ENCODE data around the gene LMF1. TPM values are rescaled to one million over a fixed set of nuclear protein-coding genes. Genes with fewer than 3 reads are reported as not detected.
A peak's percentile ranks its signal among the peaks of the same experiment; 100 is the strongest.

The LMF1 gene
- total RNA-seq, 1 donor from 2014 or later: 26.2 TPM

GRCh38 chr16:901149-901548, 69.6 kb downstream of the LMF1 start:
- no peak for DNase-seq (ENCODE audit: low spot score, unreplicated experiment)
- peak overlapping the region; percentile 16 for H3K27ac Mint-ChIP-seq
- H3K4me1 Mint-ChIP-seq (ENCODE audit: low read depth): peaks cover 3% of the 10 kb centered on the region
- H3K9me3 Mint-ChIP-seq (ENCODE audit: low read depth): peaks cover 10% of the 10 kb centered on the region
- TF ChIP-seq CTCF (IDR thresholded peaks at IDR 0.05; ENCODE audit: unreplicated experiment): no peak
- no peak overlapping the region for H3K4me3 Mint-ChIP-seq (ENCODE audit: low read depth)
- H3K36me3 Mint-ChIP-seq (ENCODE audit: insufficient read depth): peaks cover 11% of the 10 kb centered on the region
- H3K27me3 Mint-ChIP-seq: no peaks in the 10 kb centered on the region

- DNase-seq (ENCODE audit: low spot score, unreplicated experiment): no peak
- Mint-ChIP-seq H3K27ac (peak overlapping the region; percentile 29), H3K4me3 (ENCODE audit: low read depth) (no peak overlapping the region), H3K9me3 (ENCODE audit: low read depth) (peaks cover 2% of the 10 kb centered on the region), H3K4me1 (ENCODE audit: low read depth) (peaks cover 3% of the 10 kb centered on the region), H3K36me3 (ENCODE audit: insufficient read depth) (peaks cover 3% of the 10 kb centered on the region), H3K27me3 (no peaks in the 10 kb centered on the region)
- TF ChIP-seq CTCF (IDR thresholded peaks at IDR 0.05; ENCODE audit: unreplicated experiment): no peak
Measured at GRCh38 chr16:900211-900610, 70.6 kb downstream of the LMF1 start.

GRCh38 chr16:899683-900060, 71.1 kb downstream of the LMF1 start:
- no peak overlapping the region for H3K27ac Mint-ChIP-seq
- H3K4me3 Mint-ChIP-seq (ENCODE audit: low read depth): no peak overlapping the region
- no peak for TF ChIP-seq CTCF (IDR thresholded peaks at IDR 0.05; ENCODE audit: unreplicated experiment)
- no peaks in the 10 kb centered on the region for H3K27me3 Mint-ChIP-seq
- no peaks in the 10 kb centered on the region for H3K9me3 Mint-ChIP-seq (ENCODE audit: low read depth)
- H3K36me3 Mint-ChIP-seq (ENCODE audit: insufficient read depth): peaks cover 2% of the 10 kb centered on the region
- DNase-seq (ENCODE audit: low spot score, unreplicated experiment): no peak
- peaks cover 3% of the 10 kb centered on the region for H3K4me1 Mint-ChIP-seq (ENCODE audit: low read depth)

- peaks cover 3% of the 10 kb centered on the region for H3K36me3 Mint-ChIP-seq (ENCODE audit: insufficient read depth)
Measured at GRCh38 chr16:898761-899682, 71.8 kb downstream of the LMF1 start.

GRCh38 chr16:898216-898615, 72.6 kb downstream of the LMF1 start:
- no peak overlapping the region for H3K27ac Mint-ChIP-seq
- H3K36me3 Mint-ChIP-seq (ENCODE audit: insufficient read depth): peaks cover 3% of the 10 kb centered on the region
- H3K4me1 Mint-ChIP-seq (ENCODE audit: low read depth): peaks cover 3% of the 10 kb centered on the region
- no peaks in the 10 kb centered on the region for H3K9me3 Mint-ChIP-seq (ENCODE audit: low read depth)
- H3K4me3 Mint-ChIP-seq (ENCODE audit: low read depth): no peak overlapping the region
- H3K27me3 Mint-ChIP-seq: no peaks in the 10 kb centered on the region
- no peak for DNase-seq (ENCODE audit: low spot score, unreplicated experiment)
- TF ChIP-seq CTCF (IDR thresholded peaks at IDR 0.05; ENCODE audit: unreplicated experiment): no peak

More at GRCh38 chr16:898761-899682, 71.8 kb downstream of the LMF1 start:
- Mint-ChIP-seq H3K4me1 (ENCODE audit: low read depth) (peaks cover 3% of the 10 kb centered on the region), H3K27ac (no peak overlapping the region), H3K9me3 (ENCODE audit: low read depth) (no peaks in the 10 kb centered on the region), H3K27me3 (no peaks in the 10 kb centered on the region), H3K4me3 (ENCODE audit: low read depth) (no peak overlapping the region)
- no peak for TF ChIP-seq CTCF (IDR thresholded peaks at IDR 0.05; ENCODE audit: unreplicated experiment)
- no peak for DNase-seq (ENCODE audit: low spot score, unreplicated experiment)

All from progenitor cell of endocrine pancreas (in vitro differentiated cells).